ENCODE measurements around the gene C1orf174. TPM values are rescaled to one million over a fixed set of nuclear protein-coding genes. Genes with fewer than 3 reads are reported as not detected.
A peak's percentile ranks its signal among the peaks of the same experiment; 100 is the strongest.

Gene C1orf174
- total RNA-seq, 2 experiments from 2014 or later = 24.1 to 25.5 TPM

GRCh38 chr1:3932156-3932919 lies 32.3 kb upstream of the C1orf174 start:
- CTCF ChIA-PET = no interaction called here
- Mint-ChIP-seq H3K36me3 (ENCODE audit: low read depth) (peaks cover 4% of the 10 kb centered on the region), H3K27me3 (no peaks in the 10 kb centered on the region), H3K4me3 (no peak overlapping the region), H3K9me3 (peaks cover 10% of the 10 kb centered on the region), H3K27ac (no peak overlapping the region), H3K4me1 (peaks cover 4% of the 10 kb centered on the region)
- POLR2A ChIA-PET = interaction anchor here (0.7 kb wide), 1 partner anchor 46 kb away, joined by 3 read pairs; no protein-coding TSS in a partner anchor
- no peak for DNase-seq

GRCh38 chr1:3931007-3931912 lies 31.2 kb upstream of the C1orf174 start:
- H3K4me1 Mint-ChIP-seq = peaks cover 4% of the 10 kb centered on the region
- H3K27me3 Mint-ChIP-seq = no peaks in the 10 kb centered on the region
- DNase-seq = no peak
- ChIA-PET CTCF (no interaction called here), POLR2A (no interaction called here)
- peaks cover 4% of the 10 kb centered on the region for H3K36me3 Mint-ChIP-seq (ENCODE audit: low read depth)
- H3K9me3 Mint-ChIP-seq = peaks cover 10% of the 10 kb centered on the region
- H3K27ac Mint-ChIP-seq = no peak overlapping the region
- H3K4me3 Mint-ChIP-seq = no peak overlapping the region

GRCh38 chr1:3930301-3931006 lies 30.4 kb upstream of the C1orf174 start:
- no peak overlapping the region for H3K4me3 Mint-ChIP-seq
- H3K4me1 Mint-ChIP-seq = peaks cover 4% of the 10 kb centered on the region
- H3K27me3 Mint-ChIP-seq = no peaks in the 10 kb centered on the region
- POLR2A ChIA-PET = no interaction called here
- DNase-seq = no peak
- CTCF ChIA-PET = no interaction called here
- peaks cover 10% of the 10 kb centered on the region for H3K9me3 Mint-ChIP-seq
- H3K27ac Mint-ChIP-seq = no peak overlapping the region
- H3K36me3 Mint-ChIP-seq (ENCODE audit: low read depth) = peaks cover 4% of the 10 kb centered on the region

- no peak for DNase-seq
- ChIA-PET CTCF (no interaction called here), POLR2A (no interaction called here)
- Mint-ChIP-seq H3K4me3 (no peak overlapping the region), H3K9me3 (peaks cover 10% of the 10 kb centered on the region), H3K4me1 (peaks cover 4% of the 10 kb centered on the region), H3K36me3 (ENCODE audit: low read depth) (peaks cover 4% of the 10 kb centered on the region), H3K27me3 (no peaks in the 10 kb centered on the region), H3K27ac (no peak overlapping the region)
Measured at GRCh38 chr1:3929126-3929525, 29.1 kb upstream of the C1orf174 start.

- ChIA-PET CTCF (no interaction called here), POLR2A (no interaction called here)
- no peak overlapping the region for H3K4me3 Mint-ChIP-seq
- H3K4me1 Mint-ChIP-seq = peaks cover 4% of the 10 kb centered on the region
- H3K36me3 Mint-ChIP-seq (ENCODE audit: low read depth) = peaks cover 4% of the 10 kb centered on the region
- DNase-seq = no peak
- no peak overlapping the region for H3K27ac Mint-ChIP-seq
- H3K27me3 Mint-ChIP-seq = no peaks in the 10 kb centered on the region
- H3K9me3 Mint-ChIP-seq = peaks cover 10% of the 10 kb centered on the region
Measured at GRCh38 chr1:3928586-3928985, 28.5 kb upstream of the C1orf174 start.

- POLR2A ChIA-PET = no interaction called here
- CTCF ChIA-PET = interaction anchor here (0.6 kb wide), 1 partner anchor 13 kb away, joined by 3 read pairs; no protein-coding TSS in a partner anchor
- peaks cover 4% of the 10 kb centered on the region for H3K36me3 Mint-ChIP-seq (ENCODE audit: low read depth)
- no peak overlapping the region for H3K27ac Mint-ChIP-seq
- H3K9me3 Mint-ChIP-seq = peaks cover 10% of the 10 kb centered on the region
- H3K4me1 Mint-ChIP-seq = peaks cover 14% of the 10 kb centered on the region
- H3K27me3 Mint-ChIP-seq = no peaks in the 10 kb centered on the region
- DNase-seq = no peak
- no peak overlapping the region for H3K4me3 Mint-ChIP-seq
Measured at GRCh38 chr1:3926956-3927355, 26.9 kb upstream of the C1orf174 start.

- Mint-ChIP-seq H3K36me3 (ENCODE audit: low read depth) (peaks cover 4% of the 10 kb centered on the region), H3K4me3 (no peak overlapping the region), H3K27me3 (no peaks in the 10 kb centered on the region), H3K4me1 (peaks cover 19% of the 10 kb centered on the region), H3K27ac (no peak overlapping the region), H3K9me3 (peaks cover 10% of the 10 kb centered on the region)
- no peak for DNase-seq
- CTCF ChIA-PET = no interaction called here
- POLR2A ChIA-PET = no interaction called here
Measured at GRCh38 chr1:3925762-3926161, 25.7 kb upstream of the C1orf174 start.

- no peak overlapping the region for H3K4me3 Mint-ChIP-seq
- H3K27ac Mint-ChIP-seq = no peak overlapping the region
- no peaks in the 10 kb centered on the region for H3K27me3 Mint-ChIP-seq
- H3K9me3 Mint-ChIP-seq = peaks cover 7% of the 10 kb centered on the region
- ChIA-PET CTCF (no interaction called here), POLR2A (no interaction called here)
- H3K36me3 Mint-ChIP-seq (ENCODE audit: low read depth) = peaks cover 2% of the 10 kb centered on the region
- DNase-seq = no peak
- H3K4me1 Mint-ChIP-seq = peaks cover 17% of the 10 kb centered on the region
Measured at GRCh38 chr1:3925256-3925655, 25.2 kb upstream of the C1orf174 start.

- peaks cover 4% of the 10 kb centered on the region for H3K9me3 Mint-ChIP-seq
- POLR2A ChIA-PET = no interaction called here
- H3K27me3 Mint-ChIP-seq = no peaks in the 10 kb centered on the region
- H3K4me1 Mint-ChIP-seq = peaks cover 15% of the 10 kb centered on the region
- no peaks in the 10 kb centered on the region for H3K36me3 Mint-ChIP-seq (ENCODE audit: low read depth)
- H3K27ac Mint-ChIP-seq = no peak overlapping the region
- CTCF ChIA-PET = no interaction called here
- no peak overlapping the region for H3K4me3 Mint-ChIP-seq
- DNase-seq = no peak
Measured at GRCh38 chr1:3924825-3925220, 24.8 kb upstream of the C1orf174 start.

- H3K27me3 Mint-ChIP-seq = no peaks in the 10 kb centered on the region
- H3K4me1 Mint-ChIP-seq = peaks cover 15% of the 10 kb centered on the region
- H3K27ac Mint-ChIP-seq = no peak overlapping the region
- peaks cover under 1% of the 10 kb centered on the region for H3K9me3 Mint-ChIP-seq
- POLR2A ChIA-PET = no interaction called here
- H3K36me3 Mint-ChIP-seq (ENCODE audit: low read depth) = no peaks in the 10 kb centered on the region
- no peak for DNase-seq
- no peak overlapping the region for H3K4me3 Mint-ChIP-seq
- CTCF ChIA-PET = no interaction called here
Measured at GRCh38 chr1:3924186-3924824, 24.2 kb upstream of the C1orf174 start.

- no peak overlapping the region for H3K4me3 Mint-ChIP-seq
- DNase-seq = no peak
- H3K27me3 Mint-ChIP-seq = no peaks in the 10 kb centered on the region
- no peaks in the 10 kb centered on the region for H3K36me3 Mint-ChIP-seq (ENCODE audit: low read depth)
- POLR2A ChIA-PET = no interaction called here
- no peak overlapping the region for H3K27ac Mint-ChIP-seq
- no peaks in the 10 kb centered on the region for H3K9me3 Mint-ChIP-seq
- H3K4me1 Mint-ChIP-seq = peaks cover 15% of the 10 kb centered on the region
- CTCF ChIA-PET = no interaction called here
Measured at GRCh38 chr1:3923378-3924185, 23.5 kb upstream of the C1orf174 start.

GRCh38 chr1:3922851-3923250 lies 22.8 kb upstream of the C1orf174 start:
- H3K27me3 Mint-ChIP-seq = no peaks in the 10 kb centered on the region
- POLR2A ChIA-PET = no interaction called here
- no peaks in the 10 kb centered on the region for H3K9me3 Mint-ChIP-seq
- peak overlapping the region; percentile 40 for H3K27ac Mint-ChIP-seq
- no peak overlapping the region for H3K4me3 Mint-ChIP-seq
- DNase-seq = no peak
- H3K36me3 Mint-ChIP-seq (ENCODE audit: low read depth) = no peaks in the 10 kb centered on the region
- CTCF ChIA-PET = no interaction called here
- peaks cover 15% of the 10 kb centered on the region for H3K4me1 Mint-ChIP-seq

Data from activated CD4-positive, alpha-beta memory T cell treated with anti-CD3 and anti-CD28 coated beads, Interleukin-2, amount 10 ng/mL, durations not matched to agents 7 days and 5 days (primary cell).